Adipose tissue (tissue), 3 donors: ENCODE results near the gene OSER1. TPM values are rescaled to one million over a fixed set of nuclear protein-coding genes. Genes with fewer than 3 reads are reported as not detected.
"Not testable (repeated sequence)": the region's sequence is repeated elsewhere in the genome, so short reads cannot be mapped to it uniquely, and the experiment has no call there.

Experiments used
- H3K27ac ChIP-seq: one replicate; pipeline ENCODE4 v1.5.1; 2013; ENCODE audit warnings: low read depth, low read length
- WGBS, 3 donors: extraction: QIAGEN DNeasy Blood & Tissue Kit; methylation state at CpG; one replicate each; pipeline ENCODE4 v1.1.7; 2013; 5-methylcytosine and 5-hydroxymethylcytosine counted together
- polyA plus RNA-seq, 3 donors: library from polyadenylated mRNA; stranded (reverse); fragments of 200-250 nt; gene quantifications; one replicate each; pipeline ENCODE4 v1.2.3, GENCODE V29; 2013
- donor health status: healthy with polysubstance abuse.
- donor health status: Bipolar disorder and iron deficiency.
- donor health status: healthy.

OSER1 gene
- polyA plus RNA-seq, 3 donors: 18.8 to 28.9 (median 28.6) TPM

GRCh38 chr20:44208770-44209169 lies 1.8 kb downstream of the OSER1 start:
- no peak overlapping the region for H3K27ac ChIP-seq
- WGBS, 3 donors: 24 to 33% (median 27%) methylated on average over 7 of the region's 7 CpGs

DNA sequence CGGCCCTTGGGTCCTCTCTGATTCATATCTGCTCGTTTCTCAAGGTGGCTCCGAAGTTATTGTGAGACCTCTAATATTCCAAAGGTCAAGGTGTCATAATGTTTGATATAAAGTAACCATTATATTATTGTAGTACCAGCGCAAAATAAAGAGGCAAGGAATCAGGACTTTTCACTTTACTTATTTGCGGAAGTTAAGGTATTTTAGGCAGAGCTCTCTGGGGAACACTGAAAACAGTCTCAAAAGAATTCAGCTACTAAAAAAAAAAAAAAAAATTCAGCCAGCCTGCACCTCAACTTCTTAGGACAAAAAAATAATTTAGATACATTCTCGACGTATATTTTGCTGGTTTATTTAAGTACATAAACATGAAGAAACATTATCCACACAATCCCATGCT lies 2.4 kb downstream of the OSER1 start:
- WGBS, 3 donors: 49 to 51% (median 50%) methylated on average over 7 of the region's 7 CpGs

DNA sequence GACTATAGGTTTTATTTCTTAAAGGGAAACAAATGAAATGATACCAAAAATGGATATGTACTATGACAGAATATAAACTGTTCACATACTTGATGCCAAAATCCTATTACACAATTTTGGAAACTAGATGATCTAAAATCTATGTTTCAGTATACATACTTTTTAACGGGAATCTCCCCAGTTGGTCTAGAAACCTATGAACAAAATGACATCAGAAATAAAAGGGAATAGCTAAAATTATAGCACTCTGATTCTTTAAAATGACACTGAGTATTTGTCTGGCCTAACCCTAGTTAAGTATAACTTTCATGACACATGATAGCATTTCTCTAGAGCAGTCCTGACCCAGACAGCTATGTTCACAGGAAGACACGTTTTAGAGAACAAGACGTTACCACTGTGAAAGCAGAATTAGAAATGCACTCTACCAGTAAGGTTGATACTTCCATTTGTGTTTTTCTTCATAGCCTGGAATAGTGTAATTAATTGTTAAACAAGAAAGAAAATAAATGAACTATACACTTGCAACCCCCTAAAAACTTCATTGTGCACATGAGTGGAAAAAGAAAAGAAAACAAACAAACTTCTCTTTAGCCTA lies 3.3 kb downstream of the OSER1 start:
- no peak overlapping the region for H3K27ac ChIP-seq
- WGBS, 3 donors: 30 to 49% (median 33%) methylated on average over 3 of the region's 3 CpGs

More for the DNA sequence above, 2.4 kb downstream of the OSER1 start:
- H3K27ac ChIP-seq: no peak overlapping the region

- H3K27ac ChIP-seq: no peak overlapping the region
Measured at GRCh38 chr20:44206132-44206531, 4.4 kb downstream of the OSER1 start.

DNA sequence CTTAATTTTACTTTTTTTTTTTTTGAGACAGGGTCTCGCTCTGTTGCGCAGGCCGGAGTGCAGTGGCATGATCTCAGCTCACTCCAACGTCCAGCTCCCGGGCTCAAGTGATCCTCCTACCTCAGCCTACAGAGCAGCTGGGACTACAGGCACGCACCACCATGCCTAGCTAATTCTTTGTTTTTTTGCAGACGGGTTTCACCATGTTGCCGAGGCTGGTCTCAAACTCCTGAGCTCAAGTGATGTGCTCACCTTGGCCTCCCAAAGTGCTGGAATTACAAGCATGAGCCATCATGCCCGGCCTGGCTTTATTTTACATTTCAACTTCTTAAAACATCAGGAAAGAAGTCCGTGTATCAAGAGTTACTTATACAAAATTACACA lies 5.7 kb downstream of the OSER1 start:
- 87 to 92% (median 90%) methylated on average over 10 of the region's 10 CpGs for WGBS, 3 donors
- no peak overlapping the region for H3K27ac ChIP-seq

GRCh38 chr20:44204156-44204831 lies 6.3 kb downstream of the OSER1 start:
- WGBS, 3 donors: 91 to 93% (median 92%) methylated on average over 4 of the region's 4 CpGs
- H3K27ac ChIP-seq: no peak overlapping the region

DNA sequence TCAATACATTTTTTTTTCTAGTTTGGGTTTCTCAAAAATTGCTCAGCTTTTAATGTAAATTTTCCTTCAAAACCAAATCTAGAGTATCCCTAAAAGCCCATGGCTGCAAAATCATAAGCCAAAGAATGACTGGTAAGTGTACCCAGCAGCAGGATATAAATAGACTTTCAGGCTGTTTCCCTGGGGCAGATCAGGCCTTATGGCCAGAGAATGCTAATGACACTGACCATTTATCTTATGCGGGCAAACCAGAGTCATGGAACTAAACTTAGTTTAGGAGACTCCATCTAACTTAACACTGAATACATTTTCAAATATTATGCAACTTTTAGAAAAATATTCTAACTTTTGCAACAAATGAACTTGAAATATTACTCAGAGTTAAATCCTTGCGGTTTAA lies 7.4 kb downstream of the OSER1 start:
- 56 to 95% (median 79%) methylated on average over 2 of the region's 2 CpGs for WGBS, 3 donors
- H3K27ac ChIP-seq: no peak overlapping the region

DNA sequence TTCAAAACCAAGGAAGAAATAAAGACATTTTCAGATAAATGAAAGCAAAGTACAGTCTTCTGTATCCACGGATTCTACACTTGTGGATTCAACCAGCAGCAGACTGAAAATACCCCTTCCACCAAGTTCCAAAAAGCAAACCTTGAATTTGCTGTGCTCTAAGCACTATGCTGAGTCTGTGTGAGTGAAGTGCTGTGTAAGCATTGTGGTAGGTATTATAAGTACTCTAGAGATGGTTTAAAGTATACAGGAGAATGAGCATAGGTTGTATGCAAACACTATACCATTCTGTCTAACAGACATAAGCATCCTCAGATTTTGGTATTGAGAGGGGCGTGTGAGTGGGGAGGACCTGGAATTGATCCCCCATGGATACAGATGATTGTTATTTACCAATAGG lies 9.6 kb downstream of the OSER1 start:
- H3K27ac ChIP-seq: no peak overlapping the region
- WGBS, 3 donors: 45 to 95% (median 73%) methylated on average over 2 of the region's 2 CpGs

DNA sequence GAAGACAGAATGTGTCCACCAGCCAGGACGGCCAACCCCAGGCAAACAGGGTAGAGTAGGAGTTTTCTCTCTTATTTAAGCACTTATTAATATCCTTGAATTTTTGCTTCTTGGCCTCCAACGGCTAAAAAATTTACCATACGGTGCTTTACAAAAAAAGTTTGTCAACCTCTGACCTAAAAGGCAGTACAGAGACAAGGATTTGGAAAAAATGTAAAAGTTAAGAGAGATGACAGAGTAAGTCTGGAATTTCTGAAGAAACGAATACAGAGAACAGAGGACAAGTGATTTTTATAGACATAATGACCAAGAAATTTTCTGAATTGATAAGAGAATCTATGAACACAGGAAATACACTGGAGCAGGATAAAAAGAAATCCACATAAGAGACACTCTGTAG lies 10.2 kb downstream of the OSER1 start:
- 76 to 87% (median 81%) methylated on average over 4 of the region's 4 CpGs for WGBS, 3 donors
- H3K27ac ChIP-seq: no peak overlapping the region

DNA sequence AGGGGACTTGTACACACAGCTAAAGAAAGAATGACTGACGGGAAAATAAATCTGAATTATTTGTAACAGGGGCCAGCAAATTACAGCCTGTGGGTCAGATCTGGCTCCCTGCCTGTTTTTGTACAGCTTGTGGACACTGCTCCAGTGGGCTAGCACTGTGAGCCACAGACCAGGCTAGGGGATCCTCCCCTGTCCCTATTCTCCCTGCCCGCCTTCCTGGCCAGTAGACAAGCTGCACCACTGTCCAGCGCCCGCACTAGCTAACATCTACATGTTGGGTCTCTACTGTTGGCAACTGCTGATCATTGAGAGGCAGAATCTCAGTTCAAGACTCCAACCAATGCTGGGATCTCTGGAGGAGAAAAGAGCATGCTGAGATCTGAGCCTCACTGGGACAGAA lies 10.7 kb downstream of the OSER1 start:
- 92 to 95% (median 94%) methylated on average over 4 of the region's 4 CpGs for WGBS, 3 donors
- no peak overlapping the region for H3K27ac ChIP-seq

DNA sequence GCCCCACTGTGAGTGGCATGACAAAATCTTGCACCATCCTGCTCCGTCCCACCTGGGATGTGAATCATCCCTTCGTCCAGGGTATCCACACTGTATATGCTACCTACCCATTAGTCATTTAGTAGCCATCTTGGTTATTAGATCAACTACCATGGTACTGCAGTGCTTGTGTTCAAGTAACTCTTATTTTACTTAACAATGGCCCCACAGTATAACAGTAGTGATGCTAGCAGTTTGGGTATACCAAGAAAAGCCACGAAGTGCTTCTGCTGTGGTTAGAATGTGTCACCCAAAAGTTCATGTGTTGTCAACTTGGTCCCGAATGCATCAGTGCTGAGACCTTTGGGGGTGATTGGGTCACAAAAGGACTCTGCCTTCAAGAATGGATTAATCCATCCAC lies 11.7 kb downstream of the OSER1 start:
- H3K27ac ChIP-seq: no peak overlapping the region
- WGBS, 3 donors: 81 to 93% (median 92%) methylated on average over 4 of the region's 4 CpGs

DNA sequence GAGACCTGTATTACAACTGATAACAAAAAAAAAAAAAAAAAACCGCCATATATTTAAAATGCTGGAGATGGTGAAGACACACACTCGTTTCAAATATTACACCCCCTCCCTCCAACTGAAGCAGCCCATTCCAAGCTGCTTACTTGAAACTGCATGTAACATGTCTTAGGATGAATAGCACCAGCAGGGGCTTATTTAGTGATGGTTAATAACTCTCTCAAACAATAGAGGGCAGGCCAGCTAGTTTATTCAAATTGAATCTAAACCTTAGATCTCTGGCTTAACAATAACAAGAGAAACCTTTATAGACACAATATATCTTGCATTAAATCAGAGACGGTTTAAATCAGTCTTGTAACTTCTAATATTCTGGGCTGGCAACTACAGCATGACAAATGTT lies 14.3 kb downstream of the OSER1 start:
- no peak overlapping the region for H3K27ac ChIP-seq
- 68 to 84% (median 79%) methylated on average over 3 of the region's 3 CpGs for WGBS, 3 donors

DNA sequence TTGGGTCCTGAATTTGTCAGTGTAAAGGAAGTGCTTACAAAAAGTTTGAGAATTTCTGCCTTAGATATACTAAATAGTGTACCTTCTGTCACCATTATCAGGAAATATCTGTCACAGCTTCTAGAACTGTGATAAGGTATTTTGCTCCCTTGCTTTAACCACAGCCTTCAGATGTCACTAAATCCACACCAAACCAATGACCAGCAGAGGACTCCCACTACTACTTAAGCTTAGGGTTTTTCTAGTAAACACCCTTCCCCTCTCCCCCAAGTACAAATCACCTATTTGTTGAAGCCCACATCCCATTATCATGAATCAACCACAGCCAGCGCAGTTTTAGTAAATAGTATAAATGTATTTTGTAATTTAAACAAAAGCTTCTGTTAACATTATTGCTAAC lies 15.0 kb downstream of the OSER1 start:
- H3K27ac ChIP-seq: no peak overlapping the region
- WGBS, 3 donors: 90 to 93% (median 92%) methylated on average over 1 of the region's 1 CpG

GRCh38 chr20:44193801-44194200 lies 16.8 kb downstream of the OSER1 start:
- 58 to 82% (median 81%) methylated on average over 2 of the region's 2 CpGs for WGBS, 3 donors
- H3K27ac ChIP-seq: no peak overlapping the region

GRCh38 chr20:44191640-44192039 lies 18.9 kb downstream of the OSER1 start:
- H3K27ac ChIP-seq: not testable (repeated sequence)
- 84 to 88% (median 86%) methylated on average over 5 of the region's 5 CpGs for WGBS, 3 donors

- H3K27ac ChIP-seq: not testable (repeated sequence)
- WGBS, 3 donors: 23 to 31% (median 26%) methylated on average over 15 of the region's 15 CpGs
Measured at GRCh38 chr20:44190197-44190852, 20.2 kb downstream of the OSER1 start.

- H3K27ac ChIP-seq: no peak overlapping the region
- 59 to 71% (median 65%) methylated on average over 6 of the region's 6 CpGs for WGBS, 3 donors
Measured at GRCh38 chr20:44188752-44189151, 21.8 kb downstream of the OSER1 start.

- H3K27ac ChIP-seq: no peak overlapping the region
- WGBS, 3 donors: 25 to 52% (median 29%) methylated on average over 6 to 8 of the region's 8 CpGs
Measured at GRCh38 chr20:44187772-44188709, 22.5 kb downstream of the OSER1 start.
